Stimulated activated CD4-positive, alpha-beta T cell treated with anti-CD3 and anti-CD28 coated beads, Interleukin-1b, Interleukin-23, amount 100 ng/mL, for 4 hours (primary cell): ENCODE measurements around the gene EXOSC6.
"Not testable (repeated sequence)": the region's sequence is repeated elsewhere in the genome, so short reads cannot be mapped to it uniquely, and the experiment has no call there.

ENCODE experiments used
- DNase-seq, 2 donors: peaks; one replicate each; pipeline ENCODE4 v3.0.0-alpha.2; 2020; ENCODE audit warnings: low read depth in 2 of 2

Gene EXOSC6

GRCh38 chr16:70199170-70199569, 52.6 kb downstream of the EXOSC6 start:
- not testable (repeated sequence) for DNase-seq

- not testable (repeated sequence) for DNase-seq
These were observed 53.1 kb downstream of the EXOSC6 start for GRCh38 chr16:70198666-70199065.

DNA sequence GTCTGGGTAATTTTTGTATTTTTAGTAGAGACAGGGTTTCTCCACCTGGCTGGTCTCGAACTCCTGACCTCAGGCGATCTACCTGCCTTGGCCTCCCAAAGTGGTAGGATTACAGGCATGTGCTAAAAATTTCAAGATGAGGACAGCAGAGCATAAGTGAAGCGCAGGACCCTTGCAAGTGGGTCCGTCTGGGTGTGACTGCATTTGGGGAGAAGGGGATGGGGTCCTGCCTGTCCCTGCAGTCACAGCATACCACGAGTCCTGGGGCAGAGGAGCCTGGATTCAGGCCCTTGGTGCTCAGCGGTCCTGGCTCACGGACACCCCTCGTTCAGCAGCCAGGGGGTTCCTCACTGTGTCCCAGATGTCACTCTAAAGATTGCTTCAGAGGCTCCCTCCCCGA, 53.5 kb downstream of the EXOSC6 start:
- DNase-seq = not testable (repeated sequence)

DNA sequence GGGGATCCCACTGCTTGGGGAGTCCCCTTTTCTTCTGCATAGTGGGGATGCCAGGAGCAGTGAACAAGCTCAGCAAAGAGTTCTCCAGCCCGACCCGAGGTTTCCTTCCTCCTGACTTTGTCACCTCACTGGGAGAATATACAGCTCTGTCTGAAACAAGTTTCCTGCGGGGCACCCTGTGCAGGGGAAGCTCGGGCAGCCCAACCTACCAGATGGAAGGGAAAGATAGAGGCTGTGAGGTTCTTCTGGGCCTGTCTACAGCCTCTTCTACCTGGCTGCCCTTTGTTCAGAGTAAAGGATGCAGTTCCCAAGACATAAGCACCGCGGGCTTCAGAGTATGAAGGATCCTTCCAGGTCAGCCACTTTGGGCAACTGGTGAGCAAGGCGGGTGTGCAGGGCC, 54.1 kb downstream of the EXOSC6 start:
- DNase-seq = not testable (repeated sequence)
